KMS-11 (cell line): ENCODE data around the gene GOLGA8M.
"Not testable (repeated sequence)": the region's sequence is repeated elsewhere in the genome, so short reads cannot be mapped to it uniquely, and the experiment has no call there.

Experiments used
- H2AFZ ChIP-seq: fragments of 200-600 bp; sonication (generic); 2 replicates; pipeline ENCODE4 v1.6.1; 2016; ENCODE audit warnings: antibody characterized with exemption, mixed run types, low read depth
- H3K27ac ChIP-seq: fragments of 200-600 bp; sonication (generic); 2 replicates; pipeline ENCODE4 v1.6.1; 2016; ENCODE audit warnings: mild to moderate bottlenecking, mixed run types
- H3K27me3 ChIP-seq: fragments of 200-600 bp; sonication (generic); 2 replicates; pipeline ENCODE4 v1.6.1; 2017; ENCODE audit warnings: mild to moderate bottlenecking, low read depth, mixed run types, moderate library complexity; ENCODE audit not compliant: insufficient read depth
- H3K36me3 ChIP-seq: fragments of 200-600 bp; sonication (generic); 2 replicates; pipeline ENCODE4 v1.6.1; 2017; ENCODE audit warnings: mild to moderate bottlenecking, mixed run types; ENCODE audit not compliant: insufficient read depth
- H3K4me1 ChIP-seq: fragments of 200-600 bp; sonication (generic); 2 replicates; pipeline ENCODE4 v1.6.1; 2016; ENCODE audit warnings: mild to moderate bottlenecking, low read depth, mixed run types; ENCODE audit not compliant: poor library complexity, severe bottlenecking
- H3K4me2 ChIP-seq: fragments of 200-600 bp; sonication (generic); 2 replicates; pipeline ENCODE4 v1.7.0; 2016; ENCODE audit warnings: mild to moderate bottlenecking, mixed run types
- H3K4me3 ChIP-seq: fragments of 200-600 bp; sonication (generic); IDR thresholded peaks from 2 replicates; pipeline ENCODE4 v1.6.1; 2017; ENCODE audit warnings: low read depth, low read length, mixed read lengths; ENCODE audit not compliant: insufficient read depth
- H3K79me2 ChIP-seq: fragments of 200-600 bp; sonication (generic); 2 replicates; pipeline ENCODE4 v1.6.1; 2016; ENCODE audit warnings: low read depth, mixed run types; ENCODE audit not compliant: insufficient read depth
- H3K9ac ChIP-seq: fragments of 200-600 bp; sonication (generic); 2 replicates; pipeline ENCODE4 v1.6.1; 2016; ENCODE audit warnings: mild to moderate bottlenecking, mixed run types
- H4K20me1 ChIP-seq: fragments of 200-600 bp; sonication (generic); 2 replicates; pipeline ENCODE4 v1.6.1; 2016; ENCODE audit warnings: mild to moderate bottlenecking, mixed run types; ENCODE audit not compliant: insufficient read depth

The GOLGA8M gene

DNA sequence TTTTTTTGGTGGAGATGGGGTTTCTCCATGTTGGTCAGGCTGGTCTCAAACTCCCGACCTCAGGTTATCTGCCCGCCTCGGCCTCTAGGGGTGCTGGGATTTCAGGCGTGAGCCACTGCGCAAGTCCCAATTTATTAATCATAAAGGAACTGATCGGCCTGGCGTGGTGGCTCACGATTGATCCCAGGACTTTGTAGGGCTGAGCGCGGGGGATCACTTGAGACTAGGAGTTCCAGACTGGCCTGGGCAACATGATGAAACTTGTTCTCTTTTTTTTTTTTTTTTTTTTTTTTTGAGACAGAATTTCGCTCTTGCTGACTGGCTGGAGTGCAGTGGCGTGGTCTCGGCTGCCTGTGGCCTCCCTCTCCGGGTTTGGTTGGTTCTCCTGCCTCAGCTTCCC lies 19.2 kb downstream of the GOLGA8M start:
- not testable (repeated sequence) for H3K36me3 ChIP-seq, H3K4me1 ChIP-seq, H3K4me3 ChIP-seq, H4K20me1 ChIP-seq, H3K79me2 ChIP-seq, H3K4me2 ChIP-seq, H3K27ac ChIP-seq, H3K27me3 ChIP-seq, H2AFZ ChIP-seq, H3K9ac ChIP-seq

DNA sequence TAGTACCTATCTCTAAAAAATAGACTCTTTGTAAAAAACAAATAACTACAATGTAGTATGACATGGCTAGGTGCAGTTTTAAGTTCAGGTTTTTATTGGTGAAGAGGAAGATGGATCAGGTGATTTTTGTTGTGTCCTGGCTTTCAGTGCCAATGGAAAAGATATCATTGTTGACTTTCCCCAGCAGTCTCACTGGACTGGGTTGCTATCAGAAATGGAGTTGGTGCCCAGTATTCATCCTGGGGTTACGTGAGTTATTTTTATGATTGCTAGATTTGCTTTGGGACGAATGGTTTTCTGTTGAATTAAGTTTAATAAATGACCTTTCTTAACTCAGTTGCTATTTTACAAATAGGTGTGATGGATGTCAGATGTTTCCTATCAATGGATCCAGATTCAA lies 38.7 kb downstream of the GOLGA8M start:
- not testable (repeated sequence) for H3K9ac ChIP-seq, H3K79me2 ChIP-seq, H2AFZ ChIP-seq, H3K4me3 ChIP-seq, H3K4me2 ChIP-seq, H4K20me1 ChIP-seq, H3K27me3 ChIP-seq, H3K36me3 ChIP-seq, H3K27ac ChIP-seq, H3K4me1 ChIP-seq

GRCh38 chr15:28672122-28672521 lies 40.1 kb downstream of the GOLGA8M start:
- H2AFZ ChIP-seq, H3K27ac ChIP-seq, H3K4me3 ChIP-seq, H3K4me2 ChIP-seq, H3K27me3 ChIP-seq, H3K79me2 ChIP-seq, H3K4me1 ChIP-seq, H3K9ac ChIP-seq, H4K20me1 ChIP-seq, H3K36me3 ChIP-seq: not testable (repeated sequence)

GRCh38 chr15:28666402-28666801 lies 45.8 kb downstream of the GOLGA8M start:
- H3K4me2 ChIP-seq, H3K4me1 ChIP-seq, H3K27ac ChIP-seq, H3K36me3 ChIP-seq, H3K27me3 ChIP-seq, H3K9ac ChIP-seq, H2AFZ ChIP-seq, H3K4me3 ChIP-seq, H4K20me1 ChIP-seq, H3K79me2 ChIP-seq: not testable (repeated sequence)

- H3K4me3 ChIP-seq, H3K9ac ChIP-seq, H4K20me1 ChIP-seq, H3K79me2 ChIP-seq, H2AFZ ChIP-seq, H3K27me3 ChIP-seq, H3K4me1 ChIP-seq, H3K4me2 ChIP-seq, H3K27ac ChIP-seq, H3K36me3 ChIP-seq: not testable (repeated sequence)
These were observed 47.6 kb downstream of the GOLGA8M start for GRCh38 chr15:28664575-28664974.

- H3K27ac ChIP-seq, H3K4me1 ChIP-seq, H4K20me1 ChIP-seq, H3K4me3 ChIP-seq, H3K4me2 ChIP-seq, H3K9ac ChIP-seq, H2AFZ ChIP-seq, H3K27me3 ChIP-seq, H3K36me3 ChIP-seq, H3K79me2 ChIP-seq: not testable (repeated sequence)
These were observed 48.5 kb downstream of the GOLGA8M start for GRCh38 chr15:28663717-28664116.

GRCh38 chr15:28660750-28661149 lies 51.5 kb downstream of the GOLGA8M start:
- H3K4me3 ChIP-seq, H2AFZ ChIP-seq, H3K27me3 ChIP-seq, H3K9ac ChIP-seq, H3K79me2 ChIP-seq, H3K4me1 ChIP-seq, H3K36me3 ChIP-seq, H3K27ac ChIP-seq, H3K4me2 ChIP-seq, H4K20me1 ChIP-seq: not testable (repeated sequence)

GRCh38 chr15:28656018-28656360 lies 56.2 kb downstream of the GOLGA8M start:
- H3K4me2 ChIP-seq, H3K4me1 ChIP-seq, H4K20me1 ChIP-seq, H3K4me3 ChIP-seq, H3K9ac ChIP-seq, H2AFZ ChIP-seq, H3K79me2 ChIP-seq, H3K27ac ChIP-seq, H3K27me3 ChIP-seq, H3K36me3 ChIP-seq: not testable (repeated sequence)

DNA sequence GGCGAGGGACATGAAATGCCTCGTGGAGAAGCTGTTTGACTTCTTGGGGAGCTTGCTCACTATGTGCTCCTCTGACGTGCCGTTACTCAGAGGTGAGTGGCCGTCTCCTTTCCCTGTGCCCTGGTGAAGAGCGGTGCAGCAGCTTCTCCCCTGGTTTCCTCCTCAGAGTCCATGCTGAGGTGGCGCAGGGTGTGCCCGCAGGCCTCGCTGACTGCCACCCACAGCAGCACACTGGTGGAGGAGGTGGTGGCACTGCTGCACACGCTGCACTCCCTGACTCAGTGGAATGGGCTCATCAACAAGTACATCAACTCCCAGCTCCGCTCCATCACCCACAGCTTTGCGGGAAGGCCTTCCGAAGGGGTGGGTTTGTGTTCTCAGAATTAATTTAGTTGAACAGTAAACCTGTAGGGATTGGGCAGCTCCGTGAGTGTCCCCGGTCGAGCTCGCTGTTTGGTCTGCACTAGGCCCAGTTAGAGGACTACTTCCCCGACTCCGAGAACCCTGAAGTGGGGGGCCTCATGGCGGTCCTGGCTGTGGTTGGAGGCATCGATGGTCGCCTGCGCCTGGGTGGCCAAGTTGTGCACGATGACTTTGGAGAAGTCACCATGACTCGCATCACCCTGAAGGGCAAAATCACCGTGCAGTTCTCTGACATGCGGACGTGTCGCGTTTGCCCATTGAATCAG lies 56.7 kb downstream of the GOLGA8M start:
- not testable (repeated sequence) for H3K4me1 ChIP-seq, H4K20me1 ChIP-seq

DNA sequence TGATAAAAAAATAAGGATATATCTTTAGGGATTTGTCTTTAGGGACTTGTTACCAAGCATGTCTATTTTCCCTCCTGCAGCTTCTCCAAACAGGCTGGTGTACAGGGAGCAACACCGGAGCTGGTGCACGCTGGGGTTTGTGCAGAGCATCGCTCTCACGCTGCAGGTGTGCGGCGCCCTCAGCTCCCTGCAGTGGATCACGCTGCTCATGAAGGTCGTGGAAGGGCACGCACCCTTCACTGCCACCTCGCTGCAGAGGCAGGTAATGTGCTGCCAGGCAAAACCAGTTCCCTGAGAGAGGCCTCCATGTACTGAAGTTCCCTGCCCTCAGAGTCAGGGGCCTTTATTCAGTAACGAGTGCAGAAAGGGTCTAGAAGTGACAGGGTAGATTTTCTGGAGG lies 58.0 kb downstream of the GOLGA8M start:
- not testable (repeated sequence) for H3K4me1 ChIP-seq, H4K20me1 ChIP-seq, H3K4me3 ChIP-seq, H2AFZ ChIP-seq, H3K27ac ChIP-seq, H3K79me2 ChIP-seq, H3K4me2 ChIP-seq, H3K9ac ChIP-seq, H3K36me3 ChIP-seq, H3K27me3 ChIP-seq

More for the DNA sequence above, 56.7 kb downstream of the GOLGA8M start:
- not testable (repeated sequence) for H3K36me3 ChIP-seq, H3K9ac ChIP-seq, H3K27me3 ChIP-seq, H3K79me2 ChIP-seq, H3K27ac ChIP-seq, H3K4me3 ChIP-seq, H2AFZ ChIP-seq, H3K4me2 ChIP-seq

DNA sequence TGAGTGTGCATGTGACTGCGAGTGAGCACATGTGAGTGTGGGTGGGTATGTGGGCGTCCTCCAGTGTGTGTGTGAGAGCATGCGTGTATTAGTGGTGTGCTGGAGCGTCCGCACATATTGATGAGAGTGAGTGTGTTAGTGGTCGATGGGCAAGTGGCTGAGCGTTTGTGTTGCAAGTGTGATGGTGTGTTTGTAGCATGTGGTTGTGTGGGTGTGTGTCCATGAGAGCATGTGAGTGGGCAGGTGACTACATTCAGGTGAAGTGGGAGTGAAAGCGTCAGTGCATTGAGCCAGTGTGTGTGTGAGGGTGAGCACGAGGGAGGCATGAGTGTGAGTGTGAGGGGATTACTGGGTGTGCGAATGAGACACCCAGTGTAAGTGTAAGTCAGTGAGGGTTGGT lies 59.7 kb downstream of the GOLGA8M start:
- not testable (repeated sequence) for H3K27me3 ChIP-seq, H3K27ac ChIP-seq, H3K79me2 ChIP-seq, H3K4me2 ChIP-seq, H3K4me3 ChIP-seq, H3K36me3 ChIP-seq, H4K20me1 ChIP-seq, H3K9ac ChIP-seq, H3K4me1 ChIP-seq, H2AFZ ChIP-seq
